ENCODE results near the gene TTC39C. TPM values are rescaled to one million over a fixed set of nuclear protein-coding genes. Genes with fewer than 3 reads are reported as not detected.
A peak's percentile ranks its signal among the peaks of the same experiment; 100 is the strongest.
"Not testable (repeated sequence)": the region's sequence is repeated elsewhere in the genome, so short reads cannot be mapped to it uniquely, and the experiment has no call there.

The TTC39C gene
- total RNA-seq, 3 donors from 2014 or later: 8.1 to 14.6 (median 13.2) TPM

DNA sequence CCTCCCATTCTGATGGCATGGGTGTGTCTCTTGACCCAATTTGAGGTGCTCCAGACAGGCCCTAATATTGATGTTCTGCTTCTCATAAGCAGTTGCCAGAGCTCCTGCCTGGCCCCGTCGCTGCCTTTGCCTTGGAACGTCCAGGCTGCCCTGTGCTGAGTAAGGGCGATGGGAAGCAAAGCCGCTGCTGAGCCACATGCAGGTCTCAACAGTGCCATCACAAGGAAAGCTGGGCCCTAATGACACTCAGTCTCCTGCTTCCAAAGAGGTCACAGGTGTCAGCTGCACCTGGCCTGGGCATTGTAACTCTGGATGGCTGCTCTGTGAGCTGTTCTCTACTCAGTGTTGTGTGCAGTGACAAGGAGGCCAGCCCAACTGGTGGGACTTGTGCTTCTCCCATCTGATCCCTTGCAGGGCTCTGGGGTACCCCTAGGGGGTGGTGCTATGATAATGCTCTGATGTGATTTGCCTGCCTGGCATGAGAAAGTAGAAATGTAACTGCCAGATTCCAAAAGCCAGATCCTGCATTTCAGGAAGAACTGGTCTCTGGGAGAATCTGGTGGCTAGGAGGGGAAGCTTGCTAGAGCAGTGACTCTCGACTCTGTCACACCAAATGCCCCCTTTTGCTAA, 8.7 kb downstream of the TTC39C start:
- no peaks in the 10 kb centered on the region for H3K9me3 ChIP-seq
- peaks cover 9% of the 10 kb centered on the region for H3K4me1 ChIP-seq (ENCODE audit: low read depth)
- intact Hi-C loops (cut with DNase I, micrococcal nuclease): no loop called here
- no peaks in the 10 kb centered on the region for H3K36me3 ChIP-seq (ENCODE audit: low read depth)
- DNase-seq (no peak), ATAC-seq (no peak)
- TF ChIP-seq, protein P1, sequence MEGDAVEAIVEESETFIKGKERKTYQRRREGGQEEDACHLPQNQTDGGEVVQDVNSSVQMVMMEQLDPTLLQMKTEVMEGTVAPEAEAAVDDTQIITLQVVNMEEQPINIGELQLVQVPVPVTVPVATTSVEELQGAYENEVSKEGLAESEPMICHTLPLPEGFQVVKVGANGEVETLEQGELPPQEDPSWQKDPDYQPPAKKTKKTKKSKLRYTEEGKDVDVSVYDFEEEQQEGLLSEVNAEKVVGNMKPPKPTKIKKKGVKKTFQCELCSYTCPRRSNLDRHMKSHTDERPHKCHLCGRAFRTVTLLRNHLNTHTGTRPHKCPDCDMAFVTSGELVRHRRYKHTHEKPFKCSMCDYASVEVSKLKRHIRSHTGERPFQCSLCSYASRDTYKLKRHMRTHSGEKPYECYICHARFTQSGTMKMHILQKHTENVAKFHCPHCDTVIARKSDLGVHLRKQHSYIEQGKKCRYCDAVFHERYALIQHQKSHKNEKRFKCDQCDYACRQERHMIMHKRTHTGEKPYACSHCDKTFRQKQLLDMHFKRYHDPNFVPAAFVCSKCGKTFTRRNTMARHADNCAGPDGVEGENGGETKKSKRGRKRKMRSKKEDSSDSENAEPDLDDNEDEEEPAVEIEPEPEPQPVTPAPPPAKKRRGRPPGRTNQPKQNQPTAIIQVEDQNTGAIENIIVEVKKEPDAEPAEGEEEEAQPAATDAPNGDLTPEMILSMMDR (IDR thresholded peaks at IDR 0.05): no peak
- no peak overlapping the region for H3K4me3 ChIP-seq

DNA sequence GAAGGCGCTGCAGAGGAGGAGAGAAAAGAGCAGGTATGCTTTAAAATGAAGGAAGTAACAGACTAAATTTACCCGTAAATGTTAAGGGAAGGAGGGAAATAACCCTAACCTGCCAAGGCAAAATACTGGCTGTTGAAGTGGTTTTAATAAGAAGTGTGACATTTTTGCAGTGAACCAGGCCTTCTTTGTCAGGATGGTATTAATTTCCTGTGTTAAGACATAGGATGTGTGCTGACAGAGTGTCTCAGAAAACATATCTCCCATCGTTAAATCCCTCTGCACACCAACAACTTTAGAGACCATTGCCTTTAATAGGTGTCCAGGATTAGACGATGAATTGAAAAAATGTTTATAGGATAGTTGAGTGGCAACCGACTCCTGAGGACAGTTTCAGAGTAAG, 9.9 kb downstream of the TTC39C start:
- Histone ChIP-seq H3K4me1 (ENCODE audit: low read depth) (peaks cover 9% of the 10 kb centered on the region), H3K36me3 (ENCODE audit: low read depth) (no peaks in the 10 kb centered on the region), H3K9me3 (no peaks in the 10 kb centered on the region), H3K4me3 (no peak overlapping the region)
- DNase-seq (no peak), ATAC-seq (no peak)
- TF ChIP-seq, protein P1 (IDR thresholded peaks at IDR 0.05): no peak
- intact Hi-C loops (cut with DNase I, micrococcal nuclease): no loop called here

DNA sequence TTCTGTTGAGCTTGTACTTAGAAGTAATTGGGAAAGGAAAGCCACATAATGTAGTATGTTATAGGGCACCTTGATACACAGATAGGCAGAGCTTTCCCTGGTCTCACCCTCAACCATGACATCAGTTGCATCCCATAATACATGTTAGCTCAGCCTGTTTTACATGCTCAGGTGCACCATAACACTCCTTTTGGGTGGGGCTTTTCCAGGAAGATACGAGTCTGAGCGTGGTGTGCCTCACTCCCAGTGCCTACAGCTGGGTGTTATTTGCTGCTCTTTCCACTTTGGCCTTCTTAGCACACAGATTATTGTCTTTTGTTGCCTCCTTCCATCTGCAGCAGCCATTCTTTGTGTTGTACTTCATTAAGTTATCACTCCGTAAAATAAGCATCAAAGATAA, 11.9 kb downstream of the TTC39C start:
- TF ChIP-seq, protein P1 (IDR thresholded peaks at IDR 0.05): no peak
- DNase-seq: peak in 1 of 3 donors; percentile 50
- no peaks in the 10 kb centered on the region for H3K9me3 ChIP-seq
- peaks cover 9% of the 10 kb centered on the region for H3K4me1 ChIP-seq (ENCODE audit: low read depth)
- peak; percentile 95 for ATAC-seq
- H3K4me3 ChIP-seq: no peak overlapping the region
- intact Hi-C loops (cut with DNase I, micrococcal nuclease): no loop called here
- H3K36me3 ChIP-seq (ENCODE audit: low read depth): no peaks in the 10 kb centered on the region

DNA sequence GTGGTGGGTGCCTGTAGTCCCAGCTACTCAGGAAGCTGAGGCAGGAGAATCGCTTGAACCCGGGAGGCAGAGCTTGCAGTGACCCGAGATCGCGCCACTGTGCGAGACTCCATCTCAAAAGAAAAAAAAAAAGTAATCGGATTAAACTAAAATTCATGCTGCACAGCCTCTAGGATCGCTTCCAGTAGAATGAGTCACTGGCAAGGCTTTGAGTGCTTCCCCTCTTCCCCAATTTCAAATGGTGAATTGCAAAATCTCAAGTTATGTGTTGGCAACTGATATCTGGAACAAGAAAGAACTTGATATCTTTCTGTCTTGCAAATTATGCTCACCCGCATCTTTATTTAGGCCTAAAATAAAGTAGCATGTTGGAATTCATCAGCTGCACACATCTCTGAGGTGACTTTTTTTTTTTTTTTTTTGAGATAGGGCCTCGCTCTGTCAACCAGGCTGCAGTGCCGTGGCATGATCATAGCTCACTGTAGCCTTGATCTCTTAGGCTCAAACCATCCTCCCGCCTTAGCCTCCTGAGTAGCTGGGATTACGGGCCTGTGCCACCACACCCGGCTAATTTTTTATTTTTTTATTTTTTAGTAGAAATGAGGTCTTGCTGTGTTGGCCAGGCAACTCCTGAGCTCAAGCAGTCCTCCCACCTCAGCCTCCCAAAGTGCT, 12.7 kb downstream of the TTC39C start:
- Histone ChIP-seq H3K4me3 (no peak overlapping the region), H3K9me3 (no peaks in the 10 kb centered on the region), H3K36me3 (ENCODE audit: low read depth) (no peaks in the 10 kb centered on the region), H3K4me1 (ENCODE audit: low read depth) (peaks cover 9% of the 10 kb centered on the region)
- TF ChIP-seq, protein P1 (IDR thresholded peaks at IDR 0.05): no peak
- DNase-seq (peak in 1 of 3 donors; percentile 34), ATAC-seq (peak; percentile 7)
- intact Hi-C loops (cut with DNase I, micrococcal nuclease): no loop called here

DNA sequence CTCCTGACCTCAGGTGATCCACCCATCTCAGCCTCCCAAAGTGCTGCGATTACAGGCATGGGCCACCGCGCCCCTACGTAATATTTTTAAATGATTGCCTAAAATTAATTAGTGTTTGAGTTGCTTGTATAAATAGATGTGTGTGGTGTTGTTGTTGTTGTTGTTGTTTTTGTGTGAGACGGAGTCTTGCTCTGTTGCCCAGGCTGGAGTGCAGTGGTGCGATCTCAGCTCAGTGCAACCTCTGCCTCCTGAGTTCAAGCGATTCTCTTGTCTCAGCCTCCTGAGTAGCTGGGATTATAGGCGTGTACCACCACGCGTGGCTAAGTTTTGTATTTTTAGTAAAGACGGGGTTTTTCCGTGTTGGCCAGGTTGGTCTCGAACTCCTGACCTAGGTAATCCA, 14.4 kb downstream of the TTC39C start:
- H3K36me3 ChIP-seq (ENCODE audit: low read depth); H3K4me3 ChIP-seq; H3K4me1 ChIP-seq (ENCODE audit: low read depth); ATAC-seq; H3K9me3 ChIP-seq; intact Hi-C loops (cut with DNase I, micrococcal nuclease); DNase-seq: not testable (repeated sequence)

DNA sequence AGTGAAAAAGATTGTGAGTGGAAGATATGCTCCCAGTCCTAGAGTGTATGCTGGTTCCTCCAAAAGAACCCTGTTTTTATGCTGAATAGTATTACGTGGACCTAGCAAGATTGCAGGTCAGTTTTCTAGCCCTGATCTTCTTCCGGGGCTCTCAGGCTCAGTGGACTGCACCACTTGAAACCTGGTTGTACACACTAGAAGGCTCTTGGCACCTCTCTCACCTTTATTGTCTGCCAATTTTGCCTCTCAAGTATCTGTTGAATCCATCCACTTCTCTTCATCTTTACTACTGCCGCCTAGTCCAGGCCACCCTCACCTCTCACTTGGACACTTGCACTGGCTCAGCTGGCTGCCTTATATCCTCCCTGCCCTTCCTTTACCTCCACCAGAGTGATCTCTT, 16.8 kb downstream of the TTC39C start:
- Histone ChIP-seq H3K4me1 (ENCODE audit: low read depth) (peaks cover 9% of the 10 kb centered on the region), H3K36me3 (ENCODE audit: low read depth) (no peaks in the 10 kb centered on the region), H3K9me3 (no peaks in the 10 kb centered on the region), H3K4me3 (no peak overlapping the region)
- TF ChIP-seq, protein P1 (IDR thresholded peaks at IDR 0.05): no peak
- DNase-seq (no peak), ATAC-seq (no peak)
- intact Hi-C loops (cut with DNase I, micrococcal nuclease): no loop called here

Measured in mucosa of descending colon (tissue), 3 donors.